HCT116 (cell line): ENCODE data around the gene SIGLEC12. TPM values are rescaled to one million over a fixed set of nuclear protein-coding genes. Genes with fewer than 3 reads are reported as not detected.

Experiments used
- ATAC-seq: fragments of 200-7000 bp; cut with Tn5 transposase; 2 replicates; pipeline ENCODE4 v1.9.1; 2020; ENCODE audit warnings: mild to moderate bottlenecking, moderate library complexity
- BruUV-seq: library from RNA; stranded (reverse); fragments of 400-500 nt; replicated peaks from 2 replicates; lab custom pipeline; 2021; lab: Mats Ljungman, UMichigan
- CTCF ChIA-PET: fragments of 300-600 bp; sonication (Branson Sonifier 250); formaldehyde crosslinking; loops from one replicate; lab custom pipeline; 2021; ENCODE audit warnings: antibody characterized with exemption; lab: Charles Lee
- POLR2A ChIA-PET: fragments of 300-600, 350-600 bp; sonication (Branson Sonifier 250); formaldehyde crosslinking; loops from one replicate; lab custom pipeline; 2021; ENCODE audit warnings: antibody characterized with exemption; lab: Charles Lee
- RAD21 ChIA-PET, 2 experiments: fragments of 300-600 bp; sonication (Branson Sonifier 250); formaldehyde crosslinking; loops; one replicate each; lab custom pipeline; 2023; ENCODE audit warnings: low total read pairs in 2 of 2; ENCODE audit not compliant: uncharacterized antibody in 2 of 2, unreplicated experiment in 2 of 2, low non-redundant PET in 1 of 2; lab: Charles Lee
- DNase-seq: peaks from one replicate; pipeline ENCODE4 v3.0.0-alpha.2; 2010; ENCODE audit warnings: low read depth, low spot score
- H2AFZ ChIP-seq: fragments of 200-600 bp; shearing (Covaris generic), sonication (generic); 2 replicates; pipeline ENCODE4 v1.6.1; 2017; ENCODE audit warnings: low read depth, mixed run types, mixed read lengths, antibody characterized with exemption, low read length; ENCODE audit not compliant: poor library complexity, severe bottlenecking
- H3K27ac ChIP-seq: 2 replicates; pipeline ENCODE4 v1.5.1; 2012; ENCODE audit warnings: low read depth, low read length
- H3K27me3 ChIP-seq: fragments of 200-600 bp; sonication (generic); 2 replicates; pipeline ENCODE4 v1.6.1; 2016; ENCODE audit warnings: mixed run types, low read length, mixed read lengths; ENCODE audit not compliant: insufficient read depth
- H3K36me3 ChIP-seq, 2 experiments: fragments of 200-500 bp in 1 of 2; fragments of 200-600 bp in 1 of 2; sonication (Bioruptor generic) in 1 of 2; sonication (generic) in 1 of 2; 2 replicates each; pipeline versions ENCODE4 v1.5.1 to v1.6.1; 2014 to 2016; ENCODE audit warnings: low read length in 2 of 2, inconsistent platforms in 1 of 2, mixed read lengths in 1 of 2, mixed run types in 1 of 2; ENCODE audit not compliant: insufficient read depth in 2 of 2, control insufficient read depth in 1 of 2
- H3K4me1 ChIP-seq, 2 experiments: fragments of 200-600 bp in 1 of 2; sonication (generic) in 1 of 2; 2 replicates each; pipeline versions ENCODE4 v1.5.1 to v1.6.1; 2012 to 2017; ENCODE audit warnings: low read length in 2 of 2, inconsistent platforms in 1 of 2, mild to moderate bottlenecking in 1 of 2, mixed read lengths in 1 of 2, mixed run types in 1 of 2, moderate library complexity in 1 of 2; ENCODE audit not compliant: insufficient read depth in 2 of 2, control insufficient read depth in 1 of 2
- H3K4me2 ChIP-seq: fragments of 200-600 bp; sonication (generic); 2 replicates; pipeline ENCODE4 v1.6.1; 2017; ENCODE audit warnings: mixed run types, low read length, mixed read lengths
- H3K4me3 ChIP-seq, 2 experiments: fragments of 200-600 bp in 1 of 2; sonication (generic) in 1 of 2; replicated peaks in 1 of 2; 2 replicates each; pipeline ENCODE4 v1.5.1; 2011 to 2016; ENCODE audit warnings: low read length in 2 of 2, control low read depth in 1 of 2, low read depth in 1 of 2, mild to moderate bottlenecking in 1 of 2, mixed read lengths in 1 of 2, mixed run types in 1 of 2
- H3K79me2 ChIP-seq: fragments of 200-600 bp; sonication (generic); 2 replicates; pipeline ENCODE4 v1.6.1; 2017; ENCODE audit warnings: mild to moderate bottlenecking, mixed run types, low read length, moderate library complexity, mixed read lengths; ENCODE audit not compliant: insufficient read depth
- H3K9ac ChIP-seq: fragments of 200-600 bp; sonication (generic); 2 replicates; pipeline ENCODE4 v1.6.1; 2016; ENCODE audit warnings: low read length, mixed read lengths
- H3K9me2 ChIP-seq: fragments of 200-600 bp; sonication (generic), shearing (Covaris generic); 2 replicates; pipeline ENCODE4 v1.6.1; 2017; ENCODE audit warnings: mixed run types, mild to moderate bottlenecking, moderate library complexity; ENCODE audit not compliant: insufficient read depth
- H3K9me3 ChIP-seq, 2 experiments: fragments of 200-500 bp in 1 of 2; fragments of 200-600 bp in 1 of 2; sonication (Bioruptor generic) in 1 of 2; sonication (generic) in 1 of 2; 2 replicates each; pipeline ENCODE4 v1.6.1; 2014 to 2017; ENCODE audit warnings: low read length in 2 of 2, mixed read lengths in 2 of 2, inconsistent platforms in 1 of 2, low read depth in 1 of 2, mild to moderate bottlenecking in 1 of 2, mixed run types in 1 of 2, moderate library complexity in 1 of 2; ENCODE audit not compliant: control insufficient read depth in 1 of 2, insufficient read depth in 1 of 2
- H4K20me1 ChIP-seq: fragments of 200-600 bp; sonication (generic), shearing (Covaris generic); 2 replicates; pipeline ENCODE4 v1.6.1; 2017; ENCODE audit warnings: mixed run types, mild to moderate bottlenecking, moderate library complexity; ENCODE audit not compliant: insufficient read depth
- CBX3 ChIP-seq: IDR thresholded peaks from 2 replicates; pipeline ENCODE4 v1.6.1; 2012; ENCODE audit warnings: low read depth
- CEBPB ChIP-seq: IDR thresholded peaks from 2 replicates; pipeline ENCODE4 v1.6.1; 2012; ENCODE audit warnings: low read depth
- EGR1 ChIP-seq: IDR thresholded peaks from 2 replicates; pipeline ENCODE4 v1.6.1; 2012; ENCODE audit warnings: low read depth
- EZH2 ChIP-seq: fragments of 200-600 bp; sonication (generic); IDR thresholded peaks from 2 replicates; pipeline ENCODE4 v1.6.1; 2017; ENCODE audit warnings: antibody characterized with exemption, mixed run types
- EZH2phosphoT487 ChIP-seq: fragments of 200-600 bp; IDR thresholded peaks from 2 replicates; pipeline ENCODE4 v1.6.1; 2018; ENCODE audit warnings: antibody characterized with exemption, borderline replicate concordance
- FOSL1 ChIP-seq: IDR thresholded peaks from 2 replicates; pipeline ENCODE4 v1.6.1; 2012; ENCODE audit warnings: low read depth
- POLR2A ChIP-seq: IDR thresholded peaks from 2 replicates; pipeline ENCODE4 v1.7.0; 2011; ENCODE audit warnings: borderline replicate concordance; ENCODE audit not compliant: insufficient read depth, insufficient read length; ENCODE audit errors: extremely low read depth
- POLR2AphosphoS5 ChIP-seq: IDR thresholded peaks from 2 replicates; pipeline ENCODE4 v1.6.1; 2011; ENCODE audit warnings: mild to moderate bottlenecking, low read depth, low read length, moderate library complexity
- SP1 ChIP-seq: IDR thresholded peaks from 2 replicates; pipeline ENCODE4 v1.6.1; 2012; ENCODE audit warnings: low read depth
- TCF7L2 ChIP-seq: IDR thresholded peaks from 2 replicates; pipeline ENCODE4 v1.7.0; 2011; ENCODE audit warnings: borderline replicate concordance, inconsistent platforms; ENCODE audit not compliant: insufficient read depth, insufficient read length; ENCODE audit errors: extremely low read depth
- YY1 ChIP-seq: IDR thresholded peaks from 2 replicates; pipeline ENCODE4 v1.6.1; 2011; ENCODE audit warnings: low read length, low read depth, moderate library complexity, mild to moderate bottlenecking; ENCODE audit not compliant: insufficient replicate concordance; ENCODE audit errors: extremely low read depth
- ZNF274 ChIP-seq: fragments of 200-500 bp; sonication (Bioruptor generic); IDR thresholded peaks from 2 replicates; pipeline ENCODE4 v1.6.1; 2014; ENCODE audit warnings: mild to moderate bottlenecking, low read depth, low read length, inconsistent platforms
- intact Hi-C: fragments of 100-400 bp; cut with micrococcal nuclease; formaldehyde crosslinking; loops from 2 replicates; pipeline ENCODE4 v1.10.0; 2022
- total RNA-seq: library from RNA; stranded (reverse); gene quantifications from one replicate; pipeline ENCODE4 v1.2.1, GENCODE V29; 2021; ENCODE audit not compliant: unreplicated experiment
- TF ChIP-seq, protein P1 (sequence below), 3 experiments: fragments of 200-600 bp in 1 of 3; sonication (generic) in 1 of 3; IDR thresholded peaks in 2 of 3; conservative IDR thresholded peaks in 1 of 3; 2 replicates each; pipeline ENCODE4 v1.5.1; 2012 to 2017; ENCODE audit warnings: low read depth in 2 of 3, low read length in 2 of 3, antibody characterized with exemption in 1 of 3, borderline replicate concordance in 1 of 3, control low read depth in 1 of 3, mild to moderate bottlenecking in 1 of 3, mixed read lengths in 1 of 3, mixed run types in 1 of 3, moderate library complexity in 1 of 3; ENCODE audit not compliant: insufficient read depth in 1 of 3
- TF ChIP-seq, protein P2 (sequence below): IDR thresholded peaks from 2 replicates; pipeline ENCODE4 v1.6.1; 2012
- TF ChIP-seq, protein P3 (sequence below): IDR thresholded peaks from 2 replicates; pipeline ENCODE4 v1.6.1; 2012; ENCODE audit warnings: low read depth

The SIGLEC12 gene
- total RNA-seq, 1 experiment from 2014 or later, result not detected

DNA sequence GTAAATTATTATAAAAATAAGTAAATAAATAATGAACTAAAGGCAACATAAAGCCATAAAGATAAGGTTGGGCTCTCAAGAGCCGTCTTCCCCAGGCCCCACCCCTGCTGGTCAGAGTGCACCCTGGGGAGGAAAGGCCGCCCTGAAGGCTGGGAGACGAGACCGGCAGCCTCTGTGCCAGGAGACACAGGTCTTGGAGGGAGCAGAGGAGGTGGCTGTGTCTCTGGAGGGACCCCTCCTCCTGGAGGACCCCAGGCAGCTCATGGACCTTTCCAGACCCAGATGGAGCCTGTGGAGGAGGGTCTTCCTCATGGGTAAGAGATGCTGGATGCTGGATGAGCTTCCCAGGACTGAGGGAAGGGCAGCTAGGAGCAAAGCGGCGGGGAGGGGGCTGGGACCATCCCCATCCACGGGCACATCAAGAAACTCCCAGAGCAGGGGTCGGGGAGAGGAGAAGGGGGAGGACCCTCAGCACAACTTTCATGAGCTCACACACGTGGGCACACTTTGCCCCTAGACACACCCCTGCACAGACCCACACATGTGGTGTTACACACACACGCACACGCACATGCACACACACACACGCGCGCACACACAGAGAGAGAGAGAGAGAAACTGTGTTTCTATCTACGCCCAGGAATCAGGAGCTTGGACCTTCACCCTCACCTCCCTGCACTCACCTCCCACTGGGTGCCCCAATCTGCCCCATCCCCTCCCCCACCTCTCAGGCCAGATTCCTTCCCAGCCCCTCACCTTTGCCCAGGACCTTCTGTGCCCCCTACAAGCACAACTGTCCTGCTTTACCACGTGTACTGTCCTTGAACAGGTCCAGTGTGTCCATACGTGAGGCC is 23.0 kb downstream of the SIGLEC12 start, which contains the start of gene CEACAM18:
TSS of gene CEACAM18 (plus strand) at position 159 of the 854 bp plus-strand sequence.
- H3K9me2 ChIP-seq, result no peaks in the 10 kb centered on the region
- H3K9ac ChIP-seq, result no peak within 1 kb of the TSS
- CTCF ChIA-PET, result no interaction called here
- H3K27ac ChIP-seq, result no peak within 1 kb of the TSS
- H2AFZ ChIP-seq, result no peak within 1 kb of the TSS
- no peak for ATAC-seq
- no peaks in the 10 kb centered on the region for H3K79me2 ChIP-seq
- RAD21 ChIA-PET, result interaction anchor here in 1 of 2 experiments (0.7 kb wide), 1 partner anchor 183 kb away, joined by 4 read pairs; no protein-coding TSS in a partner anchor
- POLR2A ChIA-PET, result no interaction called here
- BruUV-seq, result no TSS peak
- no peak within 1 kb of the TSS for H3K4me2 ChIP-seq
- H3K9me3 ChIP-seq, result no peaks in the 10 kb centered on the region
- H3K36me3 ChIP-seq, result no peaks in the 10 kb centered on the region
- intact Hi-C loops, result no loop called here
- TF ChIP-seq FOSL1, result no peak
- TF ChIP-seq, protein P1, sequence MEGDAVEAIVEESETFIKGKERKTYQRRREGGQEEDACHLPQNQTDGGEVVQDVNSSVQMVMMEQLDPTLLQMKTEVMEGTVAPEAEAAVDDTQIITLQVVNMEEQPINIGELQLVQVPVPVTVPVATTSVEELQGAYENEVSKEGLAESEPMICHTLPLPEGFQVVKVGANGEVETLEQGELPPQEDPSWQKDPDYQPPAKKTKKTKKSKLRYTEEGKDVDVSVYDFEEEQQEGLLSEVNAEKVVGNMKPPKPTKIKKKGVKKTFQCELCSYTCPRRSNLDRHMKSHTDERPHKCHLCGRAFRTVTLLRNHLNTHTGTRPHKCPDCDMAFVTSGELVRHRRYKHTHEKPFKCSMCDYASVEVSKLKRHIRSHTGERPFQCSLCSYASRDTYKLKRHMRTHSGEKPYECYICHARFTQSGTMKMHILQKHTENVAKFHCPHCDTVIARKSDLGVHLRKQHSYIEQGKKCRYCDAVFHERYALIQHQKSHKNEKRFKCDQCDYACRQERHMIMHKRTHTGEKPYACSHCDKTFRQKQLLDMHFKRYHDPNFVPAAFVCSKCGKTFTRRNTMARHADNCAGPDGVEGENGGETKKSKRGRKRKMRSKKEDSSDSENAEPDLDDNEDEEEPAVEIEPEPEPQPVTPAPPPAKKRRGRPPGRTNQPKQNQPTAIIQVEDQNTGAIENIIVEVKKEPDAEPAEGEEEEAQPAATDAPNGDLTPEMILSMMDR (IDR thresholded peaks at IDR 0.05 in 2 of 3, conservative IDR thresholded peaks at IDR 0.05 in 1 of 3; ENCODE audit: borderline replicate concordance in 1 of 3, insufficient read depth in 1 of 3, low read depth in 2 of 3, low read length in 2 of 3), result no peak
- TF ChIP-seq TCF7L2, result no peak
- no peak for TF ChIP-seq EZH2phosphoT487
- no peak for TF ChIP-seq SP1
- TF ChIP-seq, protein P2, sequence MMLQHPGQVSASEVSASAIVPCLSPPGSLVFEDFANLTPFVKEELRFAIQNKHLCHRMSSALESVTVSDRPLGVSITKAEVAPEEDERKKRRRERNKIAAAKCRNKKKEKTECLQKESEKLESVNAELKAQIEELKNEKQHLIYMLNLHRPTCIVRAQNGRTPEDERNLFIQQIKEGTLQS, result no peak
- no peak for TF ChIP-seq EGR1
- TF ChIP-seq EZH2, result no peak
- no peak for TF ChIP-seq ZNF274
- no peak for TF ChIP-seq POLR2A
- TF ChIP-seq, protein P3, sequence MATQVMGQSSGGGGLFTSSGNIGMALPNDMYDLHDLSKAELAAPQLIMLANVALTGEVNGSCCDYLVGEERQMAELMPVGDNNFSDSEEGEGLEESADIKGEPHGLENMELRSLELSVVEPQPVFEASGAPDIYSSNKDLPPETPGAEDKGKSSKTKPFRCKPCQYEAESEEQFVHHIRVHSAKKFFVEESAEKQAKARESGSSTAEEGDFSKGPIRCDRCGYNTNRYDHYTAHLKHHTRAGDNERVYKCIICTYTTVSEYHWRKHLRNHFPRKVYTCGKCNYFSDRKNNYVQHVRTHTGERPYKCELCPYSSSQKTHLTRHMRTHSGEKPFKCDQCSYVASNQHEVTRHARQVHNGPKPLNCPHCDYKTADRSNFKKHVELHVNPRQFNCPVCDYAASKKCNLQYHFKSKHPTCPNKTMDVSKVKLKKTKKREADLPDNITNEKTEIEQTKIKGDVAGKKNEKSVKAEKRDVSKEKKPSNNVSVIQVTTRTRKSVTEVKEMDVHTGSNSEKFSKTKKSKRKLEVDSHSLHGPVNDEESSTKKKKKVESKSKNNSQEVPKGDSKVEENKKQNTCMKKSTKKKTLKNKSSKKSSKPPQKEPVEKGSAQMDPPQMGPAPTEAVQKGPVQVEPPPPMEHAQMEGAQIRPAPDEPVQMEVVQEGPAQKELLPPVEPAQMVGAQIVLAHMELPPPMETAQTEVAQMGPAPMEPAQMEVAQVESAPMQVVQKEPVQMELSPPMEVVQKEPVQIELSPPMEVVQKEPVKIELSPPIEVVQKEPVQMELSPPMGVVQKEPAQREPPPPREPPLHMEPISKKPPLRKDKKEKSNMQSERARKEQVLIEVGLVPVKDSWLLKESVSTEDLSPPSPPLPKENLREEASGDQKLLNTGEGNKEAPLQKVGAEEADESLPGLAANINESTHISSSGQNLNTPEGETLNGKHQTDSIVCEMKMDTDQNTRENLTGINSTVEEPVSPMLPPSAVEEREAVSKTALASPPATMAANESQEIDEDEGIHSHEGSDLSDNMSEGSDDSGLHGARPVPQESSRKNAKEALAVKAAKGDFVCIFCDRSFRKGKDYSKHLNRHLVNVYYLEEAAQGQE, result no peak
- no peak for TF ChIP-seq POLR2AphosphoS5
- no peak for TF ChIP-seq CEBPB
- TF ChIP-seq CBX3, result no peak
- TF ChIP-seq YY1, result no peak
- peaks cover 11% of the 10 kb centered on the region; the same call in 1 of the 2 replicates for H3K27me3 ChIP-seq
- H4K20me1 ChIP-seq, result no peaks in the 10 kb centered on the region
- H3K4me1 ChIP-seq, result peaks cover 4 to 13% of the 10 kb centered on the region in 2 experiments; a peak in 2 of 4 replicates
- H3K4me3 ChIP-seq, result no peak within 1 kb of the TSS
- DNase-seq, result no peak
